GM19468 (cell line): ENCODE results near the gene MRTFB.

Experiments used
- ATAC-seq: cut with Tn5 transposase; IDR thresholded peaks from one replicate; pipeline ENCODE4 v1.9.1; 2021; ENCODE audit warnings: mild to moderate bottlenecking, moderate library complexity, moderate number of reproducible peaks; ENCODE audit not compliant: unreplicated experiment; ENCODE audit errors: extremely low read depth

The MRTFB gene

GRCh38 chr16:14264327-14264943 is 193.3 kb downstream of the MRTFB start:
- ATAC-seq: no peak

- ATAC-seq: no peak
Observed at GRCh38 chr16:14268073-14268472, 197.0 kb downstream of the MRTFB start.

GRCh38 chr16:14275934-14276333 is 204.8 kb downstream of the MRTFB start:
- ATAC-seq: no peak

- ATAC-seq: no peak
Observed at GRCh38 chr16:14278749-14279148, 207.6 kb downstream of the MRTFB start.

GRCh38 chr16:14280541-14280940 is 209.4 kb downstream of the MRTFB start:
- ATAC-seq: no peak

GRCh38 chr16:14283786-14284185 is 212.7 kb downstream of the MRTFB start:
- ATAC-seq: no peak

- ATAC-seq: no peak
Observed at GRCh38 chr16:14284371-14284770, 213.3 kb downstream of the MRTFB start.

- ATAC-seq: no peak
Observed at GRCh38 chr16:14284930-14285512, 213.9 kb downstream of the MRTFB start.

GRCh38 chr16:14285513-14286367 is 214.6 kb downstream of the MRTFB start:
- ATAC-seq: peak; percentile 75

- no peak for ATAC-seq
Observed at GRCh38 chr16:14286368-14287230, 215.5 kb downstream of the MRTFB start.

- ATAC-seq: no peak
Observed at GRCh38 chr16:14289692-14290340, 218.7 kb downstream of the MRTFB start.

- no peak for ATAC-seq
Observed at GRCh38 chr16:14291286-14291685, 220.2 kb downstream of the MRTFB start.

GRCh38 chr16:14292051-14292825 is 221.1 kb downstream of the MRTFB start:
- no peak for ATAC-seq

GRCh38 chr16:14296663-14297062 is 225.5 kb downstream of the MRTFB start:
- no peak for ATAC-seq

- no peak for ATAC-seq
Observed at GRCh38 chr16:14298374-14299122, 227.4 kb downstream of the MRTFB start.

GRCh38 chr16:14300705-14301168 is 229.6 kb downstream of the MRTFB start:
- no peak for ATAC-seq

GRCh38 chr16:14301169-14302030 is 230.3 kb downstream of the MRTFB start:
- no peak for ATAC-seq
